Kidney epithelial cell (primary cell): ENCODE results near the gene CDK5RAP2. TPM values are rescaled to one million over a fixed set of nuclear protein-coding genes. Genes with fewer than 3 reads are reported as not detected.
A peak's percentile ranks its signal among the peaks of the same experiment; 100 is the strongest.

Source experiments
- DNase-seq: peaks from one replicate; pipeline ENCODE4 v3.0.0-alpha.2; 2010; ENCODE audit warnings: low read depth
- H3K27me3 ChIP-seq: 2 replicates; pipeline ENCODE4 v1.6.0; 2011; ENCODE audit warnings: low read length; ENCODE audit not compliant: control insufficient read depth, insufficient read depth
- H3K36me3 ChIP-seq: 2 replicates; pipeline ENCODE4 v1.5.1; 2011; ENCODE audit warnings: low read length; ENCODE audit not compliant: control insufficient read depth, insufficient read depth
- H3K4me3 ChIP-seq: 2 replicates; pipeline ENCODE4 v1.5.1; 2011; ENCODE audit warnings: low read depth, mild to moderate bottlenecking, control low read depth, low read length
- CTCF ChIP-seq: IDR thresholded peaks from 2 replicates; pipeline ENCODE4 v1.5.1; 2011; ENCODE audit warnings: mild to moderate bottlenecking, moderate library complexity, low read length, control low read depth, inconsistent platforms; ENCODE audit not compliant: insufficient read depth, poor library complexity, severe bottlenecking
- total RNA-seq: library from RNA; depleted of rRNA; stranded (reverse); fragments of >200 nt; gene quantifications from 2 replicates; pipeline ENCODE4 v1.2.3, GENCODE V29; 2015

The CDK5RAP2 gene
- total RNA-seq, 1 donor from 2014 or later = 41.9 TPM

- TF ChIP-seq CTCF = no peak
- no peak for DNase-seq
- Histone ChIP-seq H3K4me3 (peak overlapping the region; percentile 73), H3K27me3 (no peaks in the 10 kb centered on the region), H3K36me3 (no peaks in the 10 kb centered on the region)
These were observed 572 bp downstream of the CDK5RAP2 start for GRCh38 chr9:120579139-120580050.

GRCh38 chr9:120574473-120574872 lies 5.5 kb downstream of the CDK5RAP2 start:
- no peak for TF ChIP-seq CTCF
- H3K27me3 ChIP-seq = no peaks in the 10 kb centered on the region
- H3K4me3 ChIP-seq = no peak overlapping the region
- no peaks in the 10 kb centered on the region for H3K36me3 ChIP-seq
- DNase-seq = no peak

GRCh38 chr9:120572472-120572871 lies 7.5 kb downstream of the CDK5RAP2 start:
- H3K36me3 ChIP-seq = no peaks in the 10 kb centered on the region
- no peaks in the 10 kb centered on the region for H3K27me3 ChIP-seq
- no peak for TF ChIP-seq CTCF
- DNase-seq = no peak
- H3K4me3 ChIP-seq = no peak overlapping the region

- no peak overlapping the region for H3K4me3 ChIP-seq
- no peak for TF ChIP-seq CTCF
These were observed 8.3 kb downstream of the CDK5RAP2 start for GRCh38 chr9:120571443-120572257.

GRCh38 chr9:120570296-120570695 lies 9.7 kb downstream of the CDK5RAP2 start:
- DNase-seq = no peak
- Histone ChIP-seq H3K27me3 (no peaks in the 10 kb centered on the region), H3K36me3 (no peaks in the 10 kb centered on the region), H3K4me3 (no peak overlapping the region)
- TF ChIP-seq CTCF = no peak

More at GRCh38 chr9:120571443-120572257, 8.3 kb downstream of the CDK5RAP2 start:
- no peak for DNase-seq
- H3K27me3 ChIP-seq = no peaks in the 10 kb centered on the region
- no peaks in the 10 kb centered on the region for H3K36me3 ChIP-seq
